K562 (cell line): ENCODE data around the gene PPP1CA. TPM values are rescaled to one million over a fixed set of nuclear protein-coding genes. Genes with fewer than 3 reads are reported as not detected.
A peak's percentile ranks its signal among the peaks of the same experiment; 100 is the strongest.
"Not testable (repeated sequence)": the region's sequence is repeated elsewhere in the genome, so short reads cannot be mapped to it uniquely, and the experiment has no call there.

Experiments
- ATAC-seq: fragments of 200-7000 bp; cut with Tn5 transposase; 3 replicates; pipeline ENCODE4 v1.9.1; 2020; ENCODE audit warnings: moderate library complexity
- BruUV-seq: library from RNA; stranded (reverse); fragments of 400-500 nt; replicated peaks from 2 replicates; lab custom pipeline; 2021; lab: Mats Ljungman, UMichigan
- CTCF ChIA-PET: fragments of 300-600 bp; formaldehyde crosslinking; extraction: SDS; loops from one replicate; lab custom pipeline; 2021; ENCODE audit warnings: low intra/inter-chr PET ratio; lab: Yijun Ruan, JAX
- POLR2A ChIA-PET: fragments of 300-600, 350-650 bp; sonication (Branson Sonifier 250); formaldehyde crosslinking; extraction: SDS; loops from one replicate; lab custom pipeline; 2021; ENCODE audit warnings: antibody characterized with exemption, inconsistent platforms; lab: Yijun Ruan, JAX
- DNase-seq, 4 experiments: peaks; one replicate each; pipeline versions ENCODE4 v3.0.0 to v3.0.0-alpha.2; 2011 to 2018; ENCODE audit warnings: low spot score in 3 of 4, mixed read lengths in 3 of 4; ENCODE audit errors: extremely low read depth in 1 of 4
- FAIRE-seq: peaks from 2 replicates; lab custom pipeline; 2011; peaks lifted over from hg19 to GRCh38; lab: Jason Lieb, UNC
- H2AFZ ChIP-seq: 2 replicates; pipeline ENCODE4 v1.6.0; 2011; ENCODE audit warnings: low read depth, low read length, control low read depth, inconsistent platforms
- H3K27ac ChIP-seq: fragments of 200-600 bp; 3 replicates; pipeline ENCODE4 v1.8.0; 2011; ENCODE audit warnings: low read depth, mild to moderate bottlenecking, control low read depth, inconsistent platforms, low read length, moderate library complexity, mixed read lengths; ENCODE audit errors: extremely low read depth
- H3K27me3 ChIP-seq, 2 experiments: fragments of 300-600 bp in 1 of 2; 2 replicates in 1 of 2; 3 replicates in 1 of 2; pipeline versions ENCODE4 v1.6.0 to v1.8.0; 2011; ENCODE audit warnings: inconsistent platforms in 2 of 2, low read length in 2 of 2, mild to moderate bottlenecking in 1 of 2, mixed read lengths in 1 of 2, moderate library complexity in 1 of 2; ENCODE audit not compliant: control insufficient read depth in 2 of 2, insufficient read depth in 2 of 2
- H3K36me3 ChIP-seq: fragments of 300-600 bp; 3 replicates; pipeline ENCODE4 v1.8.0; 2011; ENCODE audit warnings: mild to moderate bottlenecking, low read length, inconsistent platforms; ENCODE audit not compliant: control insufficient read depth, insufficient read depth
- H3K4me1 ChIP-seq, 2 experiments: fragments of 200-600 bp in 1 of 2; replicated peaks in 1 of 2; 2 replicates in 1 of 2; 3 replicates in 1 of 2; pipeline versions ENCODE4 v1.5.1 to v1.8.0; 2011; ENCODE audit warnings: inconsistent platforms in 2 of 2, low read length in 2 of 2, mild to moderate bottlenecking in 1 of 2, mixed read lengths in 1 of 2, moderate library complexity in 1 of 2; ENCODE audit not compliant: control insufficient read depth in 2 of 2, insufficient read depth in 2 of 2
- H3K4me2 ChIP-seq: 2 replicates; pipeline ENCODE4 v1.6.1; 2011; ENCODE audit warnings: low read length, control low read depth, inconsistent platforms, mixed read lengths; ENCODE audit not compliant: insufficient read depth
- H3K4me3 ChIP-seq: fragments of 200-600 bp; sonication (generic), shearing (Covaris generic); 2 replicates; pipeline ENCODE4 v1.5.1; 2016; ENCODE audit warnings: control low read depth, inconsistent platforms
- H3K79me2 ChIP-seq: fragments of 200-600 bp; 3 replicates; pipeline ENCODE4 v1.8.0; 2011; ENCODE audit warnings: low read length, inconsistent platforms; ENCODE audit not compliant: control insufficient read depth, insufficient read depth
- H3K9ac ChIP-seq, 2 experiments: 2 replicates each; pipeline versions ENCODE4 v1.6.0 to v1.6.1; 2011; ENCODE audit warnings: low read depth in 2 of 2, low read length in 2 of 2, control low read depth in 1 of 2, inconsistent platforms in 1 of 2, mild to moderate bottlenecking in 1 of 2, mixed read lengths in 1 of 2; ENCODE audit not compliant: insufficient read depth in 1 of 2
- H3K9me1 ChIP-seq: one replicate; pipeline ENCODE4 v1.6.0; 2011; ENCODE audit warnings: inconsistent platforms, mild to moderate bottlenecking, low read length, moderate library complexity; ENCODE audit not compliant: control insufficient read depth, insufficient read depth
- H3K9me3 ChIP-seq: replicated peaks from 2 replicates; pipeline ENCODE4 v1.5.1; 2011; ENCODE audit warnings: low read depth, low read length, inconsistent platforms; ENCODE audit not compliant: control insufficient read depth, insufficient read depth
- H4K20me1 ChIP-seq: replicated peaks from 2 replicates; pipeline ENCODE4 v1.6.1; 2011; ENCODE audit warnings: low read length, inconsistent platforms, mixed read lengths; ENCODE audit not compliant: control insufficient read depth, insufficient read depth
- CXXC5 ChIP-seq: fragments of 250-450 bp; sonication (Bioruptor Pico); IDR thresholded peaks from 2 replicates; pipeline ENCODE4 v1.8.0; 2022; ENCODE audit warnings: inconsistent platforms, mild to moderate bottlenecking, moderate library complexity
- ID3 ChIP-seq, 2 experiments: fragments of 250-450 bp in 1 of 2; fragments of 450-650 bp in 1 of 2; sonication (Bioruptor Pico) in 1 of 2; IDR thresholded peaks; 2 replicates each; pipeline versions ENCODE4 v1.6.1 to v1.8.0; 2016 to 2021; ENCODE audit warnings: mild to moderate bottlenecking in 2 of 2, moderate library complexity in 2 of 2, missing compliant biosample characterization in 1 of 2, missing genetic modification characterization in 1 of 2
- NR2C1 ChIP-seq, 2 experiments: fragments of 450-650 bp; IDR thresholded peaks; 2 replicates each; pipeline ENCODE4 v1.6.1; 2017; ENCODE audit warnings: mild to moderate bottlenecking in 2 of 2, antibody characterized with exemption in 1 of 2, inconsistent platforms in 1 of 2, missing compliant biosample characterization in 1 of 2, missing genetic modification characterization in 1 of 2
- TGIF2 ChIP-seq: sonication (generic); formaldehyde crosslinking; IDR thresholded peaks from 2 replicates; pipeline ENCODE4 v1.8.1; 2022; ENCODE audit warnings: mild to moderate bottlenecking, missing genetic modification reagents, moderate library complexity
- ZBTB7A ChIP-seq: IDR thresholded peaks from 2 replicates; pipeline ENCODE4 v1.6.1; 2011; ENCODE audit warnings: low read depth, mild to moderate bottlenecking, low read length, moderate library complexity, borderline replicate concordance; ENCODE audit not compliant: control insufficient read depth
- ZNF592 ChIP-seq: fragments of 450-650 bp; IDR thresholded peaks from 2 replicates; pipeline ENCODE4 v1.6.1; 2017; ENCODE audit warnings: antibody characterized with exemption, mild to moderate bottlenecking
- WGBS: fragments of 100-300 bp; shearing (Covaris generic); methylation state at CpG from one replicate; pipeline ENCODE4 v1.1.6; 2016; ENCODE audit warnings: low coverage, mixed read lengths; ENCODE audit not compliant: insufficient coverage; ENCODE audit errors: missing lambda C conversion rate; 5-methylcytosine and 5-hydroxymethylcytosine counted together
- in situ Hi-C: fragments of 300-500 bp; cut with MboI; formaldehyde crosslinking; loops from 4 replicates; pipeline ENCODE4 v1.15.0; 2018; ENCODE audit warnings: inconsistent platforms, mixed read lengths
- intact Hi-C: fragments of 100-400 bp; cut with micrococcal nuclease; formaldehyde crosslinking; loops from 2 replicates; pipeline ENCODE4 v1.14.2; 2022
- polyA plus RNA-seq, 8 experiments: library from polyadenylated mRNA; depleted of rRNA in 4 of 8; stranded (reverse) in 5 of 8; unstranded in 3 of 8; fragments of >200 nt; fragmentation: Nextera tagmentation in 2 of 8; fragmentation: Illumina TruSeq in 1 of 8; extraction: Ambion mirVana in 2 of 8; extraction: Trizol in 1 of 8; gene quantifications; 2 replicates each; pipeline versions ENCODE4 v1.2.1 to v1.2.3, GENCODE V29; 2011 to 2014; ENCODE audit warnings: inconsistent platforms in 1 of 8, missing spikeins in 1 of 8
- total RNA-seq, 7 experiments: library from RNA; depleted of rRNA in 6 of 7; stranded (reverse); fragments of >200 nt in 6 of 7; fragmentation: Illumina TruSeq in 2 of 7; extraction: Trizol in 2 of 7; gene quantifications; 2 replicates each; pipeline versions ENCODE4 v1.2.1 to v1.2.3, GENCODE V29; 2011 to 2021; ENCODE audit warnings: low replicate concordance in 1 of 7

The PPP1CA gene
- total and polyA plus RNA-seq, 9 of the 15 experiments (the other 6 are each of a cell fraction or from before 2014, with no cell fraction given): 18.2 to 242 (median 188) TPM

GRCh38 chr11:67403085-67403484 is 1.4 kb upstream of the PPP1CA start:
- peaks cover 18 to 90% of the 10 kb centered on the region in 2 experiments for H3K4me1 ChIP-seq
- H4K20me1 ChIP-seq, in situ Hi-C loops, H3K9me1 ChIP-seq, H3K4me2 ChIP-seq, H3K9me3 ChIP-seq, FAIRE-seq, BruUV-seq, ATAC-seq, H3K4me3 ChIP-seq, CTCF ChIA-PET, DNase-seq, H3K27ac ChIP-seq, H3K27me3 ChIP-seq: not testable (repeated sequence)
- intact Hi-C loops: loop anchor here (5.0 kb wide), 2 partner anchors 79 to 179 kb away; partner anchors contain the start of genes AIP and GSTP1
- H3K36me3 ChIP-seq: peaks cover 25% of the 10 kb centered on the region
- H3K9ac ChIP-seq: peak overlapping the region in 1 of 2 experiments; percentile 59; a peak in 1 of 4 replicates
- 94% methylated on average over 9 of the region's 9 CpGs for WGBS
- H2AFZ ChIP-seq: 0 out of 2 replicates have a peak overlapping the region, but pooled peaks have one; percentile 35
- POLR2A ChIA-PET: interaction anchor here (0.6 kb wide), 1 partner anchor 48 kb away, joined by 4 read pairs; no protein-coding TSS in a partner anchor
- H3K79me2 ChIP-seq: peaks cover 23% of the 10 kb centered on the region
- peak; percentile 32; the same call in 1 of the 2 replicates for TF ChIP-seq TGIF2 (CRISPR knock-in tag)

GRCh38 chr11:67402192-67402839 is 658 bp upstream of the PPP1CA start:
- Histone ChIP-seq H2AFZ (peak overlapping the region; percentile 92), H3K27ac (peak overlapping the region; percentile 97), H3K79me2 (peaks cover 23% of the 10 kb centered on the region), H3K4me2 (peak overlapping the region; percentile 82), H3K4me1 (peaks cover 24 to 92% of the 10 kb centered on the region in 2 experiments), H3K9ac (peak overlapping the region; percentile 74 to 82), H3K4me3 (peak overlapping the region; percentile 11; the same call in 1 of the 2 replicates), H3K36me3 (peaks cover 33% of the 10 kb centered on the region)
- TSS peak; percentile 98 for BruUV-seq
- H3K9me1 ChIP-seq; DNase-seq; H3K9me3 ChIP-seq; in situ Hi-C loops; ATAC-seq; H4K20me1 ChIP-seq; H3K27me3 ChIP-seq; TF ChIP-seq ID3 (CRISPR knock-in tag; IDR thresholded peaks at IDR 0.05): not testable (repeated sequence)
- intact Hi-C loops: loop anchor here (5.0 kb wide), 2 partner anchors 80 to 180 kb away; partner anchors contain the start of genes AIP and GSTP1
- WGBS: 38% methylated on average over 17 of the region's 19 CpGs
- CTCF ChIA-PET: interaction anchor here (0.7 to 1.1 kb wide), 3 partner anchors 66 to 358 kb away, joined by 3 to 13 read pairs (median 3); partner anchors contain the start of genes PITPNM1 and TMEM134
- FAIRE-seq: peak; percentile 52
- POLR2A ChIA-PET: interaction anchor here (0.5 to 2.2 kb wide), 16 partner anchors 10 to 227 kb away, joined by 3 to 19 read pairs (median 4); partner anchors contain the start of genes AIP, CDK2AP2, GSTP1 and RAD9A
- 0 out of 2 replicates have a peak, but pooled peaks have one; percentile 46 for TF ChIP-seq ID3 (tag; IDR thresholded peaks at IDR 0.05)
- TF ChIP-seq NR2C1 (IDR thresholded peaks at IDR 0.05): peak; percentile 27; the same call in 1 of the 2 replicates
- 0 out of 2 replicates have a peak, but pooled peaks have one; percentile 37 for TF ChIP-seq NR2C1 (tag; IDR thresholded peaks at IDR 0.05)
- peak; percentile 68; the same call in 1 of the 2 replicates for TF ChIP-seq ZNF592
- peak; percentile 16; the same call in 1 of the 2 replicates for TF ChIP-seq CXXC5
- peak; percentile 66 for TF ChIP-seq ZBTB7A
